PFSK-1 (cell line): ENCODE data around the gene LRRC8A.

Experiments used
- FOXP2 ChIP-seq: optimal IDR thresholded peaks from 2 replicates; pipeline ENCODE3; 2011; ENCODE audit warnings: borderline replicate concordance, control low read depth, inconsistent platforms; ENCODE audit not compliant: insufficient read depth; ENCODE audit errors: extremely low read length, extremely low read depth
- POLR2AphosphoS5 ChIP-seq: IDR thresholded peaks from 2 replicates; pipeline ENCODE4 v1.6.1; 2012; ENCODE audit warnings: low read depth, mild to moderate bottlenecking, control low read depth, low read length, moderate library complexity
- REST ChIP-seq, 2 experiments: IDR thresholded peaks; 2 replicates each; pipeline versions ENCODE4 v1.6.1 to v1.8.0; 2011 to 2012; ENCODE audit warnings: low read depth in 2 of 2, low read length in 2 of 2, control low read depth in 1 of 2, inconsistent platforms in 1 of 2, mild to moderate bottlenecking in 1 of 2, moderate library complexity in 1 of 2; ENCODE audit not compliant: insufficient read depth in 1 of 2
- SIN3A ChIP-seq: IDR thresholded peaks from 2 replicates; pipeline ENCODE4 v1.6.1; 2012; ENCODE audit warnings: mild to moderate bottlenecking, low read length, moderate library complexity, borderline replicate concordance; ENCODE audit not compliant: insufficient read depth
- TAF1 ChIP-seq: IDR thresholded peaks from 2 replicates; pipeline ENCODE4 v1.6.1; 2012; ENCODE audit warnings: low read length, control low read depth, borderline replicate concordance; ENCODE audit not compliant: insufficient read depth

LRRC8A gene

GRCh38 chr9:128902351-128903078 is 20.6 kb downstream of the LRRC8A start:
- TF ChIP-seq FOXP2, result no peak
- TF ChIP-seq TAF1, result no peak
- TF ChIP-seq POLR2AphosphoS5, result no peak
- no peak for TF ChIP-seq SIN3A
- TF ChIP-seq REST (IDR thresholded peaks at IDR 0.05; ENCODE audit: insufficient read depth in 1 of 2, low read depth in 2 of 2, low read length in 2 of 2), result no peak

GRCh38 chr9:128903079-128903461 is 21.1 kb downstream of the LRRC8A start:
- no peak for TF ChIP-seq POLR2AphosphoS5
- TF ChIP-seq REST (IDR thresholded peaks at IDR 0.05; ENCODE audit: insufficient read depth in 1 of 2, low read depth in 2 of 2, low read length in 2 of 2), result no peak
- no peak for TF ChIP-seq FOXP2
- no peak for TF ChIP-seq SIN3A
- TF ChIP-seq TAF1, result no peak

- TF ChIP-seq POLR2AphosphoS5 (no peak), FOXP2 (no peak), REST (IDR thresholded peaks at IDR 0.05; ENCODE audit: insufficient read depth in 1 of 2, low read depth in 2 of 2, low read length in 2 of 2) (no peak), TAF1 (no peak), SIN3A (no peak)
Measured at GRCh38 chr9:128903871-128904620, 22.1 kb downstream of the LRRC8A start.

GRCh38 chr9:128905964-128906363 is 24.0 kb downstream of the LRRC8A start:
- TF ChIP-seq REST (IDR thresholded peaks at IDR 0.05; ENCODE audit: insufficient read depth in 1 of 2, low read depth in 2 of 2, low read length in 2 of 2) (no peak), POLR2AphosphoS5 (no peak), TAF1 (no peak), FOXP2 (no peak), SIN3A (no peak)
